Measurements from ENCODE around the gene PECR.

DNA sequence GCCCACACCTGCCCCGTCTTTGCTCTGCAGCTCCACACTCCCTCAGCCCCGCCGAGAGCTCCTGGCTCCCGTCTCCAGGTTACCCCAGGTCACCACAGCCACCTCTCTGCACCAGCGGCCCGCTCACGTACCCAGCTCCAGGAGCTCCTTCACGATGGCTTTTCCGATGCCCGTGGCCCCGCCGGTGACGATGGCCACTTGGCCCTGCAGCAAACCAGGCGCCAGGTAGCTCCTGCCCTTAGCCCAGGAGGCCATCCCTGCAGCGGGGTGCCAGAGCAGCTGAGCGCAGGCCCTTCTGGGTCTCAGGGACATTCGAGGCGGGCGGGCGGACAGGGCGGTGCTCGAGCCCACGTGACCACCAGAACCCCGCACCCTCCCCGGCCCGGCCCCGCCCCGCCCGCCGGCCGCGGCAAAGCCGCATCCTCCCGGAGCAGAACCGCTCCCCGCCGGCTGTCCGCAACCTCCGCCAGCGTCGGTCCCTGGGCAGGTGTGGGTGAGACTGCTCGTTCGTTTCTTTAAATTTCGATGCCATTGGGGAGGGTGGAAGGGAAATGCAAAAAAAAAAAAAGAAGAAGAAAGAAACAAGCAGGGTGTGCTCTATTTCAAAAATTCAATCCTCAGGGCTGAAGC, at the start of gene PECR, which contains the start of gene TMEM169:
- no peak for TF ChIP-seq POLR2A (IDR thresholded peaks at IDR 0.05)
- TF ChIP-seq, protein P1, sequence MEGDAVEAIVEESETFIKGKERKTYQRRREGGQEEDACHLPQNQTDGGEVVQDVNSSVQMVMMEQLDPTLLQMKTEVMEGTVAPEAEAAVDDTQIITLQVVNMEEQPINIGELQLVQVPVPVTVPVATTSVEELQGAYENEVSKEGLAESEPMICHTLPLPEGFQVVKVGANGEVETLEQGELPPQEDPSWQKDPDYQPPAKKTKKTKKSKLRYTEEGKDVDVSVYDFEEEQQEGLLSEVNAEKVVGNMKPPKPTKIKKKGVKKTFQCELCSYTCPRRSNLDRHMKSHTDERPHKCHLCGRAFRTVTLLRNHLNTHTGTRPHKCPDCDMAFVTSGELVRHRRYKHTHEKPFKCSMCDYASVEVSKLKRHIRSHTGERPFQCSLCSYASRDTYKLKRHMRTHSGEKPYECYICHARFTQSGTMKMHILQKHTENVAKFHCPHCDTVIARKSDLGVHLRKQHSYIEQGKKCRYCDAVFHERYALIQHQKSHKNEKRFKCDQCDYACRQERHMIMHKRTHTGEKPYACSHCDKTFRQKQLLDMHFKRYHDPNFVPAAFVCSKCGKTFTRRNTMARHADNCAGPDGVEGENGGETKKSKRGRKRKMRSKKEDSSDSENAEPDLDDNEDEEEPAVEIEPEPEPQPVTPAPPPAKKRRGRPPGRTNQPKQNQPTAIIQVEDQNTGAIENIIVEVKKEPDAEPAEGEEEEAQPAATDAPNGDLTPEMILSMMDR (IDR thresholded peaks at IDR 0.05): no peak
